Measurements from ENCODE around the gene UGT1A6.

- TF ChIP-seq, protein P1, sequence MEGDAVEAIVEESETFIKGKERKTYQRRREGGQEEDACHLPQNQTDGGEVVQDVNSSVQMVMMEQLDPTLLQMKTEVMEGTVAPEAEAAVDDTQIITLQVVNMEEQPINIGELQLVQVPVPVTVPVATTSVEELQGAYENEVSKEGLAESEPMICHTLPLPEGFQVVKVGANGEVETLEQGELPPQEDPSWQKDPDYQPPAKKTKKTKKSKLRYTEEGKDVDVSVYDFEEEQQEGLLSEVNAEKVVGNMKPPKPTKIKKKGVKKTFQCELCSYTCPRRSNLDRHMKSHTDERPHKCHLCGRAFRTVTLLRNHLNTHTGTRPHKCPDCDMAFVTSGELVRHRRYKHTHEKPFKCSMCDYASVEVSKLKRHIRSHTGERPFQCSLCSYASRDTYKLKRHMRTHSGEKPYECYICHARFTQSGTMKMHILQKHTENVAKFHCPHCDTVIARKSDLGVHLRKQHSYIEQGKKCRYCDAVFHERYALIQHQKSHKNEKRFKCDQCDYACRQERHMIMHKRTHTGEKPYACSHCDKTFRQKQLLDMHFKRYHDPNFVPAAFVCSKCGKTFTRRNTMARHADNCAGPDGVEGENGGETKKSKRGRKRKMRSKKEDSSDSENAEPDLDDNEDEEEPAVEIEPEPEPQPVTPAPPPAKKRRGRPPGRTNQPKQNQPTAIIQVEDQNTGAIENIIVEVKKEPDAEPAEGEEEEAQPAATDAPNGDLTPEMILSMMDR (conservative IDR thresholded peaks at IDR 0.05; ENCODE audit: low read depth in 2 of 2): no peak
- TF ChIP-seq CREB1 (CRISPR knock-in tag; IDR thresholded peaks at IDR 0.05; ENCODE audit: low read depth) (no peak), EZH2phosphoT487 (IDR thresholded peaks at IDR 0.05; ENCODE audit: unreplicated experiment) (no peak), POLR2AphosphoS5 (IDR thresholded peaks at IDR 0.05; ENCODE audit: low read depth) (no peak), EZH2 (IDR thresholded peaks at IDR 0.05; ENCODE audit: low read depth, unreplicated experiment) (no peak), NANOG (IDR thresholded peaks at IDR 0.05; ENCODE audit: borderline replicate concordance) (no peak)
- TF ChIP-seq, protein P2, sequence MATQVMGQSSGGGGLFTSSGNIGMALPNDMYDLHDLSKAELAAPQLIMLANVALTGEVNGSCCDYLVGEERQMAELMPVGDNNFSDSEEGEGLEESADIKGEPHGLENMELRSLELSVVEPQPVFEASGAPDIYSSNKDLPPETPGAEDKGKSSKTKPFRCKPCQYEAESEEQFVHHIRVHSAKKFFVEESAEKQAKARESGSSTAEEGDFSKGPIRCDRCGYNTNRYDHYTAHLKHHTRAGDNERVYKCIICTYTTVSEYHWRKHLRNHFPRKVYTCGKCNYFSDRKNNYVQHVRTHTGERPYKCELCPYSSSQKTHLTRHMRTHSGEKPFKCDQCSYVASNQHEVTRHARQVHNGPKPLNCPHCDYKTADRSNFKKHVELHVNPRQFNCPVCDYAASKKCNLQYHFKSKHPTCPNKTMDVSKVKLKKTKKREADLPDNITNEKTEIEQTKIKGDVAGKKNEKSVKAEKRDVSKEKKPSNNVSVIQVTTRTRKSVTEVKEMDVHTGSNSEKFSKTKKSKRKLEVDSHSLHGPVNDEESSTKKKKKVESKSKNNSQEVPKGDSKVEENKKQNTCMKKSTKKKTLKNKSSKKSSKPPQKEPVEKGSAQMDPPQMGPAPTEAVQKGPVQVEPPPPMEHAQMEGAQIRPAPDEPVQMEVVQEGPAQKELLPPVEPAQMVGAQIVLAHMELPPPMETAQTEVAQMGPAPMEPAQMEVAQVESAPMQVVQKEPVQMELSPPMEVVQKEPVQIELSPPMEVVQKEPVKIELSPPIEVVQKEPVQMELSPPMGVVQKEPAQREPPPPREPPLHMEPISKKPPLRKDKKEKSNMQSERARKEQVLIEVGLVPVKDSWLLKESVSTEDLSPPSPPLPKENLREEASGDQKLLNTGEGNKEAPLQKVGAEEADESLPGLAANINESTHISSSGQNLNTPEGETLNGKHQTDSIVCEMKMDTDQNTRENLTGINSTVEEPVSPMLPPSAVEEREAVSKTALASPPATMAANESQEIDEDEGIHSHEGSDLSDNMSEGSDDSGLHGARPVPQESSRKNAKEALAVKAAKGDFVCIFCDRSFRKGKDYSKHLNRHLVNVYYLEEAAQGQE (IDR thresholded peaks at IDR 0.05; ENCODE audit: unreplicated experiment): no peak
- TF ChIP-seq, protein P3, sequence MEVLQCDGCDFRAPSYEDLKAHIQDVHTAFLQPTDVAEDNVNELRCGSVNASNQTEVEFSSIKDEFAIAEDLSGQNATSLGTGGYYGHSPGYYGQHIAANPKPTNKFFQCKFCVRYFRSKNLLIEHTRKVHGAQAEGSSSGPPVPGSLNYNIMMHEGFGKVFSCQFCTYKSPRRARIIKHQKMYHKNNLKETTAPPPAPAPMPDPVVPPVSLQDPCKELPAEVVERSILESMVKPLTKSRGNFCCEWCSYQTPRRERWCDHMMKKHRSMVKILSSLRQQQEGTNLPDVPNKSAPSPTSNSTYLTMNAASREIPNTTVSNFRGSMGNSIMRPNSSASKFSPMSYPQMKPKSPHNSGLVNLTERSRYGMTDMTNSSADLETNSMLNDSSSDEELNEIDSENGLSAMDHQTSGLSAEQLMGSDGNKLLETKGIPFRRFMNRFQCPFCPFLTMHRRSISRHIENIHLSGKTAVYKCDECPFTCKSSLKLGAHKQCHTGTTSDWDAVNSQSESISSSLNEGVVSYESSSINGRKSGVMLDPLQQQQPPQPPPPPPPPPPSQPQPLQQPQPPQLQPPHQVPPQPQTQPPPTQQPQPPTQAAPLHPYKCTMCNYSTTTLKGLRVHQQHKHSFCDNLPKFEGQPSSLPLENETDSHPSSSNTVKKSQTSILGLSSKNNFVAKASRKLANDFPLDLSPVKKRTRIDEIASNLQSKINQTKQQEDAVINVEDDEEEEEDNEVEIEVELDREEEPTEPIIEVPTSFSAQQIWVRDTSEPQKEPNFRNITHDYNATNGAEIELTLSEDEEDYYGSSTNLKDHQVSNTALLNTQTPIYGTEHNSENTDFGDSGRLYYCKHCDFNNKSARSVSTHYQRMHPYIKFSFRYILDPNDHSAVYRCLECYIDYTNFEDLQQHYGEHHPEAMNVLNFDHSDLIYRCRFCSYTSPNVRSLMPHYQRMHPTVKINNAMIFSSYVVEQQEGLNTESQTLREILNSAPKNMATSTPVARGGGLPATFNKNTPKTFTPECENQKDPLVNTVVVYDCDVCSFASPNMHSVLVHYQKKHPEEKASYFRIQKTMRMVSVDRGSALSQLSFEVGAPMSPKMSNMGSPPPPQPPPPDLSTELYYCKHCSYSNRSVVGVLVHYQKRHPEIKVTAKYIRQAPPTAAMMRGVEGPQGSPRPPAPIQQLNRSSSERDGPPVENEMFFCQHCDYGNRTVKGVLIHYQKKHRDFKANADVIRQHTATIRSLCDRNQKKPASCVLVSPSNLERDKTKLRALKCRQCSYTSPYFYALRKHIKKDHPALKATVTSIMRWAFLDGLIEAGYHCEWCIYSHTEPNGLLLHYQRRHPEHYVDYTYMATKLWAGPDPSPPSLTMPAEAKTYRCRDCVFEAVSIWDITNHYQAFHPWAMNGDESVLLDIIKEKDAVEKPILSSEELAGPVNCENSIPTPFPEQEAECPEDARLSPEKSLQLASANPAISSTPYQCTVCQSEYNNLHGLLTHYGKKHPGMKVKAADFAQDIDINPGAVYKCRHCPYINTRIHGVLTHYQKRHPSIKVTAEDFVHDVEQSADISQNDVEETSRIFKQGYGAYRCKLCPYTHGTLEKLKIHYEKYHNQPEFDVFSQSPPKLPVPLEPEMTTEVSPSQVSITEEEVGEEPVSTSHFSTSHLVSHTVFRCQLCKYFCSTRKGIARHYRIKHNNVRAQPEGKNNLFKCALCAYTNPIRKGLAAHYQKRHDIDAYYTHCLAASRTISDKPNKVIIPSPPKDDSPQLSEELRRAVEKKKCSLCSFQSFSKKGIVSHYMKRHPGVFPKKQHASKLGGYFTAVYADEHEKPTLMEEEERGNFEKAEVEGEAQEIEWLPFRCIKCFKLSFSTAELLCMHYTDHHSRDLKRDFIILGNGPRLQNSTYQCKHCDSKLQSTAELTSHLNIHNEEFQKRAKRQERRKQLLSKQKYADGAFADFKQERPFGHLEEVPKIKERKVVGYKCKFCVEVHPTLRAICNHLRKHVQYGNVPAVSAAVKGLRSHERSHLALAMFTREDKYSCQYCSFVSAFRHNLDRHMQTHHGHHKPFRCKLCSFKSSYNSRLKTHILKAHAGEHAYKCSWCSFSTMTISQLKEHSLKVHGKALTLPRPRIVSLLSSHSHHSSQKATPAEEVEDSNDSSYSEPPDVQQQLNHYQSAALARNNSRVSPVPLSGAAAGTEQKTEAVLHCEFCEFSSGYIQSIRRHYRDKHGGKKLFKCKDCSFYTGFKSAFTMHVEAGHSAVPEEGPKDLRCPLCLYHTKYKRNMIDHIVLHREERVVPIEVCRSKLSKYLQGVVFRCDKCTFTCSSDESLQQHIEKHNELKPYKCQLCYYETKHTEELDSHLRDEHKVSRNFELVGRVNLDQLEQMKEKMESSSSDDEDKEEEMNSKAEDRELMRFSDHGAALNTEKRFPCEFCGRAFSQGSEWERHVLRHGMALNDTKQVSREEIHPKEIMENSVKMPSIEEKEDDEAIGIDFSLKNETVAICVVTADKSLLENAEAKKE (CRISPR knock-in tag; IDR thresholded peaks at IDR 0.05): no peak
These were observed 79.5 kb downstream of the UGT1A6 start for GRCh38 chr2:233772153-233772552.

Measured in GM23338 (cell line).